Vagina (tissue), 2 donors: ENCODE data around the gene IGF2BP1.
"Not testable (repeated sequence)": the region's sequence is repeated elsewhere in the genome, so short reads cannot be mapped to it uniquely, and the experiment has no call there.

Source experiments
- POLR2A ChIP-seq, 2 donors: fragments of 450-650 bp; IDR thresholded peaks; one replicate each; pipeline ENCODE4 v1.6.1; 2017; ENCODE audit warnings: antibody characterized with exemption in 2 of 2, mild to moderate bottlenecking in 2 of 2, moderate library complexity in 2 of 2
- TF ChIP-seq, protein P1 (sequence below), 3 experiments: fragments of 450-650 bp in 2 of 3; fragments of 200-600 bp in 1 of 3; sonication (generic) in 1 of 3; IDR thresholded peaks; one replicate each; pipeline ENCODE4 v1.5.1; 2017 to 2019; ENCODE audit warnings: antibody characterized with exemption in 3 of 3, mild to moderate bottlenecking in 2 of 3, moderate library complexity in 2 of 3

DNA sequence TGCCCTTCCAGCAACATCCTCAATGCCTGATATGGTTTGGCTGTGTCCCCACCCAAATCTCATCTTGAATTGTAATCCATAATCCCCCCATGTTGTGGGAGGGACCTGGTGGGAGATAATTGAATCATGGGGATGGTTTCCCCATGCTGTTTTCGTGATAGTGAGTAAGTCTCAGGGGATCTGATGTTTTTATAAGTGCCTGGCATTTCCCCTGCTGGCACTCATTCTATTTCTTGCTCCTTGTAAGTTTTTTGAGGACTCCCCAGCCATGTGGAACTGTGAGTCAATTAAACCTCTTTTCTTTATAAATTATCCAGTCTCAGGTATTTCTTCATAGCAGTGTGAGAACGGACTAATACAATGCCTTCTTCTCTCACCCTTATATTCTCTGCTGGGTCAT, 87.9 kb downstream of the IGF2BP1 start:
- not testable (repeated sequence) for TF ChIP-seq POLR2A (IDR thresholded peaks at IDR 0.05)
- TF ChIP-seq, protein P1, sequence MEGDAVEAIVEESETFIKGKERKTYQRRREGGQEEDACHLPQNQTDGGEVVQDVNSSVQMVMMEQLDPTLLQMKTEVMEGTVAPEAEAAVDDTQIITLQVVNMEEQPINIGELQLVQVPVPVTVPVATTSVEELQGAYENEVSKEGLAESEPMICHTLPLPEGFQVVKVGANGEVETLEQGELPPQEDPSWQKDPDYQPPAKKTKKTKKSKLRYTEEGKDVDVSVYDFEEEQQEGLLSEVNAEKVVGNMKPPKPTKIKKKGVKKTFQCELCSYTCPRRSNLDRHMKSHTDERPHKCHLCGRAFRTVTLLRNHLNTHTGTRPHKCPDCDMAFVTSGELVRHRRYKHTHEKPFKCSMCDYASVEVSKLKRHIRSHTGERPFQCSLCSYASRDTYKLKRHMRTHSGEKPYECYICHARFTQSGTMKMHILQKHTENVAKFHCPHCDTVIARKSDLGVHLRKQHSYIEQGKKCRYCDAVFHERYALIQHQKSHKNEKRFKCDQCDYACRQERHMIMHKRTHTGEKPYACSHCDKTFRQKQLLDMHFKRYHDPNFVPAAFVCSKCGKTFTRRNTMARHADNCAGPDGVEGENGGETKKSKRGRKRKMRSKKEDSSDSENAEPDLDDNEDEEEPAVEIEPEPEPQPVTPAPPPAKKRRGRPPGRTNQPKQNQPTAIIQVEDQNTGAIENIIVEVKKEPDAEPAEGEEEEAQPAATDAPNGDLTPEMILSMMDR (IDR thresholded peaks at IDR 0.05): not testable (repeated sequence)
